ENCODE data around the gene STOX2.

Gene STOX2

DNA sequence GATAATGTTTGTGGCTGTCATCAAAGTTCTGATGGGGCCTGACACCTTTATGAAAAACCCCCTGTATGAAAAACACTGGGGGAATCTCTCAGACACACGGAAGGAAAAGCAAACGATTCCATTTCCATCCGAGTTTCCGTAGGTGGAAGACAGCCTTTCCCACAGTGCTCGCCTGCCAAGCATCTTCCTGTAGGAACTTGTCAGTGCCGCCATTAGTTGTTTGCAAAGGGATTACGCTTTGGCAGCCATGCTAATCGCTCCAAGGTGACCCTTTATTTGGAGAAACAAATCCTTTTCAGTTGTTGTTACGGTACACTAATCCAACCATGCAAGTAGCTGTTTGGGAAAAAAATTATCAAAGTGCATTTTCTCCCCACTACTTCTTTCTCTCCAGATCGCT lies 44.4 kb upstream of the STOX2 start:
- Histone ChIP-seq H3K27me3 (ENCODE audit: insufficient read depth, low read length, poor library complexity) (no peaks in the 10 kb centered on the region), H4K5ac (ENCODE audit: low read length) (no peak overlapping the region), H3K36me3 (ENCODE audit: control insufficient read depth, insufficient read depth, low read length) (no peaks in the 10 kb centered on the region), H3K9ac (ENCODE audit: low read length) (no peak overlapping the region), H3K4me3 (ENCODE audit: low read length) (no peak overlapping the region), H3K4me2 (ENCODE audit: low read length) (no peak overlapping the region), H2AK5ac (ENCODE audit: low read length) (no peak overlapping the region), H3K79me1 (ENCODE audit: low read length) (no peaks in the 10 kb centered on the region), H3K23ac (ENCODE audit: low read length) (no peak overlapping the region), H2BK15ac (replicated peaks; ENCODE audit: low read depth) (no peak overlapping the region), H3K56ac (ENCODE audit: low read length) (no peak overlapping the region), H3K18ac (ENCODE audit: low read length) (no peak overlapping the region), H4K8ac (ENCODE audit: low read depth, low read length) (no peak overlapping the region), H2BK5ac (ENCODE audit: low read length) (no peak overlapping the region), H3K4me1 (ENCODE audit: control insufficient read depth, low read depth, low read length) (no peaks in the 10 kb centered on the region), H3K4ac (ENCODE audit: low read depth, low read length) (no peak overlapping the region), H3K79me2 (ENCODE audit: control insufficient read depth, insufficient read depth, low read length) (no peaks in the 10 kb centered on the region), H3K27ac (ENCODE audit: low read depth, low read length) (no peak overlapping the region), H2BK120ac (ENCODE audit: low read depth, low read length) (no peak overlapping the region)
- no CpG with 5 or more reads among the region's 10 CpGs for WGBS (ENCODE audit: extremely low coverage, insufficient coverage, low lambda C conversion rate)
- DNase-seq = no peak

DNA sequence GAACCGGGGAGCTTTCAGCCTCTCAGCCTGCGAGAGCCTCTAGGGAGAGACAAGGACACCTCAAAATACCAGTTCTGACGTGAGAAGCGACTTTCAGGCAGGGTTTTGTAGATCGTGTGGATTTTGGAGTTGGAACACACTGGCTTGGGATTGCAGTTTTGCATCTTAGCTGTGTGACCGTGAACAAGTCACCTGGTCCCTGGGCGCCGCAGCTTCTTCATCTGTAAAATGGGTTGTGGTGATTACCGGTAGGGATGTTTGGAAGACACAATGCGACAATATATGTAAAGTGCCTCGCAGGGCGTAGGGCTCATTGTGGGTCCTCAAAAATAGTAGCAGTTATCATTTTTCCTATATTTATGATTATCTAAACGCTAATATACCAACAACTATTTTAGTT lies 43.7 kb upstream of the STOX2 start:
- Histone ChIP-seq H2AK5ac (ENCODE audit: low read length) (no peak overlapping the region), H2BK5ac (ENCODE audit: low read length) (no peak overlapping the region), H3K9ac (ENCODE audit: low read length) (no peak overlapping the region), H3K18ac (ENCODE audit: low read length) (no peak overlapping the region), H3K23ac (ENCODE audit: low read length) (no peak overlapping the region), H3K27ac (ENCODE audit: low read depth, low read length) (no peak overlapping the region), H2BK15ac (replicated peaks; ENCODE audit: low read depth) (no peak overlapping the region), H3K4me3 (ENCODE audit: low read length) (no peak overlapping the region), H3K27me3 (ENCODE audit: insufficient read depth, low read length, poor library complexity) (no peaks in the 10 kb centered on the region), H3K79me1 (ENCODE audit: low read length) (no peaks in the 10 kb centered on the region), H3K36me3 (ENCODE audit: control insufficient read depth, insufficient read depth, low read length) (no peaks in the 10 kb centered on the region), H3K4me1 (ENCODE audit: control insufficient read depth, low read depth, low read length) (no peaks in the 10 kb centered on the region), H2BK120ac (ENCODE audit: low read depth, low read length) (no peak overlapping the region), H3K79me2 (ENCODE audit: control insufficient read depth, insufficient read depth, low read length) (no peaks in the 10 kb centered on the region), H4K5ac (ENCODE audit: low read length) (no peak overlapping the region), H3K4me2 (ENCODE audit: low read length) (no peak overlapping the region), H4K8ac (ENCODE audit: low read depth, low read length) (no peak overlapping the region), H3K4ac (ENCODE audit: low read depth, low read length) (no peak overlapping the region), H3K56ac (ENCODE audit: low read length) (no peak overlapping the region)
- WGBS (ENCODE audit: extremely low coverage, insufficient coverage, low lambda C conversion rate) = no CpG with 5 or more reads among the region's 13 CpGs
- no peak for DNase-seq

DNA sequence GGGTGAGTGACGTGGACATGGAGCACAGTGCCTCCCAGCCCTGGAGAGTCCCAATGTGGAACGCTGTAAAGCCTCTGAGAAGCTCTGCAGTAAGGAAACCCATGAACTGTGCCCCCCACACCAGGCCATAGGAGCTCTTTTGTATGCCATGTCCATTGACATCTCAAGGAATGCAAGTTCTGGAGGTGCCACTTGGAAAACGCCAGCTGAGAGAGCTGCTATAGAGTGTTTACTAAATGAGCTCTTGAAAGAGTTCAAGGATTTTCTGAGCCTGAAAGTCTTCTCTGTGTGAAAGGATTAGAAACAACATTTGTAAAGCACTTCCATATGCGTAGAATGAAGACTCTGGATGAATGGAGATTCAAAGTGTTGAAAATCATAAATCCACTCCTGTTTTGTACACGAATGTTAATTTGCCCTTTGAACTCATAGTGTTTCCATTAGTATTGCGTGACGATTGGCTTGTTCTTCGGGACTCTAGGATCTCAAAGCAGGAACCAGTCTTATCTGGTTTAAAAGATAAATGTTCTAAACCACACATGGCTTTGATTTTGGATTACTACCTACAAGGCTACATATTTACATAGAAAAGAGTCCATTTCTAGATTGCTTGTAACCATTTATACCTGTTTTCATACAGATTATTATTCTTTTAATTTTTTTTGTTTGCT lies 41.8 kb upstream of the STOX2 start:
- H3K27ac ChIP-seq (ENCODE audit: low read depth, low read length) = no peak overlapping the region
- H3K79me2 ChIP-seq (ENCODE audit: control insufficient read depth, insufficient read depth, low read length) = no peaks in the 10 kb centered on the region
- no peak overlapping the region for H3K18ac ChIP-seq (ENCODE audit: low read length)
- no peaks in the 10 kb centered on the region for H3K36me3 ChIP-seq (ENCODE audit: control insufficient read depth, insufficient read depth, low read length)
- no CpG with 5 or more reads among the region's 8 CpGs for WGBS (ENCODE audit: extremely low coverage, insufficient coverage, low lambda C conversion rate)
- H3K56ac ChIP-seq (ENCODE audit: low read length) = no peak overlapping the region
- H3K4ac ChIP-seq (ENCODE audit: low read depth, low read length) = no peak overlapping the region
- H3K4me3 ChIP-seq (ENCODE audit: low read length) = no peak overlapping the region
- H3K4me1 ChIP-seq (ENCODE audit: control insufficient read depth, low read depth, low read length) = no peaks in the 10 kb centered on the region
- no peak overlapping the region for H3K9ac ChIP-seq (ENCODE audit: low read length)
- H2AK5ac ChIP-seq (ENCODE audit: low read length) = no peak overlapping the region
- H3K79me1 ChIP-seq (ENCODE audit: low read length) = no peaks in the 10 kb centered on the region
- H4K8ac ChIP-seq (ENCODE audit: low read depth, low read length) = no peak overlapping the region
- H2BK5ac ChIP-seq (ENCODE audit: low read length) = no peak overlapping the region
- H2BK15ac ChIP-seq (replicated peaks; ENCODE audit: low read depth) = no peak overlapping the region
- H3K23ac ChIP-seq (ENCODE audit: low read length) = no peak overlapping the region
- no peak overlapping the region for H2BK120ac ChIP-seq (ENCODE audit: low read depth, low read length)
- H3K4me2 ChIP-seq (ENCODE audit: low read length) = no peak overlapping the region
- H4K5ac ChIP-seq (ENCODE audit: low read length) = no peak overlapping the region
- H3K27me3 ChIP-seq (ENCODE audit: insufficient read depth, low read length, poor library complexity) = no peaks in the 10 kb centered on the region
- no peak for DNase-seq

DNA sequence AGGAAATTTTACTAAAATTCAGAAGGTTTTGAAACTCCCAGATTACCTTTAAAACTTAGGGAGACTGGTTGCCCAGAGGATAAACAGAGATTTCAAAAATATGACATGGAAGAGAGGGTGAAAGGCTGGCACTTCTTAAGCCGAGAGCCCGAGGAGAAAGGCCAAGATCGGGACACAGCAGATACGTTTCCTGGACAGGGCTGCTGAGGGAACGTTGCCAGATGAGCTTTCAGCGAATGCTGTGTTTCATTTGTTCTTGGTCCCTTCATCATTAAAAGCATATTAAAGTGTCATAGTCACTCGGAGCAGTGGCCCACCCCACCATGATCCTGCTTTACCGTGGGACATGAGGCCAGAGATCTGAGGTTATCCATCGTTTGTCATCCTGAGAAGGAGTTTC lies 37.9 kb upstream of the STOX2 start:
- Histone ChIP-seq H3K4me1 (ENCODE audit: control insufficient read depth, low read depth, low read length) (no peaks in the 10 kb centered on the region), H3K4me3 (ENCODE audit: low read length) (no peak overlapping the region), H3K4ac (ENCODE audit: low read depth, low read length) (no peak overlapping the region), H3K18ac (ENCODE audit: low read length) (no peak overlapping the region), H3K56ac (ENCODE audit: low read length) (no peak overlapping the region), H2BK5ac (ENCODE audit: low read length) (no peak overlapping the region), H2AK5ac (ENCODE audit: low read length) (no peak overlapping the region), H3K79me2 (ENCODE audit: control insufficient read depth, insufficient read depth, low read length) (no peaks in the 10 kb centered on the region), H4K8ac (ENCODE audit: low read depth, low read length) (no peak overlapping the region), H3K27ac (ENCODE audit: low read depth, low read length) (no peak overlapping the region), H2BK15ac (replicated peaks; ENCODE audit: low read depth) (no peak overlapping the region), H4K5ac (ENCODE audit: low read length) (no peak overlapping the region), H3K79me1 (ENCODE audit: low read length) (no peaks in the 10 kb centered on the region), H3K27me3 (ENCODE audit: insufficient read depth, low read length, poor library complexity) (no peaks in the 10 kb centered on the region), H2BK120ac (ENCODE audit: low read depth, low read length) (no peak overlapping the region), H3K9ac (ENCODE audit: low read length) (no peak overlapping the region), H3K36me3 (ENCODE audit: control insufficient read depth, insufficient read depth, low read length) (no peaks in the 10 kb centered on the region), H3K4me2 (ENCODE audit: low read length) (no peak overlapping the region), H3K23ac (ENCODE audit: low read length) (no peak overlapping the region)
- no CpG with 5 or more reads among the region's 9 CpGs for WGBS (ENCODE audit: extremely low coverage, insufficient coverage, low lambda C conversion rate)
- DNase-seq = no peak

DNA sequence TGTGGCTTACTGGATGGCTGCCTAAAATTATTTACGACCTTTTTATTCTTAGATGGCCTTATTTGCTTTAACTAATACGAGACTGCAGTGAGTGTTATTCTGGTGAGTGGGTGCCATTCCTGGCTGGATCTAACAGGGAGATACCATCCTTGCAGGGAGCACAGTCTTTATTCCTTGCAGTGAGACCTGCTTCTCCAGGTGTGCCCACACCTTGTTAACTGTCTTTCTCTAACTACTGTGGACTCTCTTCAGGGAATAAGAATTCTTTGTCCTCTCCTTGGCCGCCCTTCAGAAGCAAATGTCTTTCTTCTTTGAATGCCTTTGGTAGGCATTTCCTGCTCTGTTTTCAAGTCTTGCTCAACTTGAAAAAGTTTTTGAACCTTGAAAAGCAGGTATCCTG lies 34.1 kb upstream of the STOX2 start:
- Histone ChIP-seq H2BK120ac (ENCODE audit: low read depth, low read length) (no peak overlapping the region), H3K4me2 (ENCODE audit: low read length) (no peak overlapping the region), H3K4me1 (ENCODE audit: control insufficient read depth, low read depth, low read length) (no peaks in the 10 kb centered on the region), H3K36me3 (ENCODE audit: control insufficient read depth, insufficient read depth, low read length) (no peaks in the 10 kb centered on the region), H3K56ac (ENCODE audit: low read length) (no peak overlapping the region), H4K8ac (ENCODE audit: low read depth, low read length) (no peak overlapping the region), H2BK5ac (ENCODE audit: low read length) (no peak overlapping the region), H3K23ac (ENCODE audit: low read length) (no peak overlapping the region), H3K4me3 (ENCODE audit: low read length) (no peak overlapping the region), H3K4ac (ENCODE audit: low read depth, low read length) (no peak overlapping the region), H3K79me1 (ENCODE audit: low read length) (no peaks in the 10 kb centered on the region), H3K18ac (ENCODE audit: low read length) (no peak overlapping the region), H3K27me3 (ENCODE audit: insufficient read depth, low read length, poor library complexity) (no peaks in the 10 kb centered on the region), H2BK15ac (replicated peaks; ENCODE audit: low read depth) (no peak overlapping the region), H4K5ac (ENCODE audit: low read length) (no peak overlapping the region), H3K27ac (ENCODE audit: low read depth, low read length) (no peak overlapping the region), H2AK5ac (ENCODE audit: low read length) (no peak overlapping the region), H3K79me2 (ENCODE audit: control insufficient read depth, insufficient read depth, low read length) (no peaks in the 10 kb centered on the region), H3K9ac (ENCODE audit: low read length) (no peak overlapping the region)
- no CpG with 5 or more reads among the region's 3 CpGs for WGBS (ENCODE audit: extremely low coverage, insufficient coverage, low lambda C conversion rate)
- DNase-seq = no peak

DNA sequence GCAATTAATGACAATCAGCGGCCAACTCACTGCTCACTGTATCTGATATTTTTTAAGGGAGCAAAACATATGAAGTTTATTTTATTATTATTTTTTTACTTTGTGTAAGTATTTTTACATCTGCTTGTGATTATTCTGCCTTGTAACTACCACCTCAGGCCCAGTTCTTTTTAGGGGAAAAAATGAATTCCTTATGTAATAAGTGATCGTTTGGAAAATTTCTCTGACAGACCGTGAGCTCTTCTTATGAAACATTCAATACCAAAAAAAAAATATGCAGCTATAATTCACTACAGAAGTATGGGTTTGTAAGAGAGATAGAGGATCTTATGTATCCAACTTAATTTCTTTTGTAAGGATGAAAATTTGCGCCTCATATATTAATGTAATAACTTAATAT lies 33.5 kb upstream of the STOX2 start:
- no peak overlapping the region for H3K18ac ChIP-seq (ENCODE audit: low read length)
- no peak overlapping the region for H3K4me2 ChIP-seq (ENCODE audit: low read length)
- H3K36me3 ChIP-seq (ENCODE audit: control insufficient read depth, insufficient read depth, low read length) = no peaks in the 10 kb centered on the region
- no peak overlapping the region for H4K5ac ChIP-seq (ENCODE audit: low read length)
- H3K4me1 ChIP-seq (ENCODE audit: control insufficient read depth, low read depth, low read length) = no peaks in the 10 kb centered on the region
- no peak overlapping the region for H3K27ac ChIP-seq (ENCODE audit: low read depth, low read length)
- no peaks in the 10 kb centered on the region for H3K27me3 ChIP-seq (ENCODE audit: insufficient read depth, low read length, poor library complexity)
- no peak overlapping the region for H3K56ac ChIP-seq (ENCODE audit: low read length)
- no peak for DNase-seq
- H2BK15ac ChIP-seq (replicated peaks; ENCODE audit: low read depth) = no peak overlapping the region
- H3K9ac ChIP-seq (ENCODE audit: low read length) = no peak overlapping the region
- no CpG with 5 or more reads among the region's 4 CpGs for WGBS (ENCODE audit: extremely low coverage, insufficient coverage, low lambda C conversion rate)
- H3K4ac ChIP-seq (ENCODE audit: low read depth, low read length) = no peak overlapping the region
- H3K4me3 ChIP-seq (ENCODE audit: low read length) = no peak overlapping the region
- H4K8ac ChIP-seq (ENCODE audit: low read depth, low read length) = no peak overlapping the region
- no peak overlapping the region for H2AK5ac ChIP-seq (ENCODE audit: low read length)
- H2BK120ac ChIP-seq (ENCODE audit: low read depth, low read length) = no peak overlapping the region
- no peak overlapping the region for H3K23ac ChIP-seq (ENCODE audit: low read length)
- no peaks in the 10 kb centered on the region for H3K79me2 ChIP-seq (ENCODE audit: control insufficient read depth, insufficient read depth, low read length)
- H3K79me1 ChIP-seq (ENCODE audit: low read length) = no peaks in the 10 kb centered on the region
- H2BK5ac ChIP-seq (ENCODE audit: low read length) = no peak overlapping the region
